Activated CD4-positive, alpha-beta memory T cell treated with anti-CD3 and anti-CD28 coated beads, Interleukin-2, amount 10 ng/mL, durations not matched to agents 7 days and 5 days (primary cell): ENCODE results near the gene SKIC2. TPM values are rescaled to one million over a fixed set of nuclear protein-coding genes. Genes with fewer than 3 reads are reported as not detected.

ENCODE experiments used
- CTCF ChIA-PET: fragments of 350-600 bp; sonication (Branson Sonifier 250); formaldehyde crosslinking; loops from one replicate; lab custom pipeline; 2021; ENCODE audit warnings: antibody characterized with exemption, inconsistent platforms; lab: Charles Lee
- POLR2A ChIA-PET: fragments of 350-600 bp; sonication (Branson Sonifier 250); formaldehyde crosslinking; loops from one replicate; lab custom pipeline; 2021; ENCODE audit warnings: antibody characterized with exemption; lab: Charles Lee
- DNase-seq: peaks from one replicate; pipeline ENCODE4 v3.0.0-alpha.2; 2020
- H3K27ac Mint-ChIP-seq: one replicate; pipeline ENCODE4 v1.8.0; 2021; ENCODE audit warnings: mild to moderate bottlenecking, mixed read lengths
- H3K27me3 Mint-ChIP-seq: one replicate; pipeline ENCODE4 v1.8.0; 2021; ENCODE audit warnings: mixed read lengths
- H3K36me3 Mint-ChIP-seq: one replicate; pipeline ENCODE4 v1.8.0; 2021; ENCODE audit warnings: low read depth, mixed read lengths
- H3K4me1 Mint-ChIP-seq: one replicate; pipeline ENCODE4 v1.8.0; 2021; ENCODE audit warnings: mixed read lengths
- H3K4me3 Mint-ChIP-seq: one replicate; pipeline ENCODE4 v1.8.0; 2021; ENCODE audit warnings: mild to moderate bottlenecking, mixed read lengths
- H3K9me3 Mint-ChIP-seq: one replicate; pipeline ENCODE4 v1.8.0; 2021; ENCODE audit warnings: mixed read lengths
- total RNA-seq, 2 experiments: library from RNA; stranded (reverse); gene quantifications; one replicate each; pipeline ENCODE4 v1.2.3, GENCODE V29; 2021

Gene SKIC2
- total RNA-seq, 2 experiments from 2014 or later = 69.4 to 74.2 TPM

DNA sequence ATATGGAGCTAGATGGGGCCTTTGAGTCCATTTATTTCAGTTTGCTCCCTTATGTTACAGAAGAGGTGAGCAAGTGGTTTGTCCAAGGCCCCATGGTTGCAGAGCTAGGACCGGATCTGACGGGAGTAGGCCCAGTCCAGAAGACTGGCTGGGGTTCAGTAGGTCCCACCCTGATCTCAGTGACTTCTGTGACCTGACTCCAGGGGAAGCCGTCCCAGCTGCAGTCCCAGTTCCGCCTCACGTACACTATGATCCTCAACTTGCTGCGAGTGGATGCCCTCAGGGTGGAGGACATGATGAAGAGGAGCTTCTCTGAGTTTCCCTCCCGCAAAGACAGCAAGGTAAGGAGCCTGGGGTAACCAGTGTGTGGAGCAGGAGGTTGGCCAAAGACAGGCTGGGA, 7.5 kb downstream of the SKIC2 start:
- H3K4me1 Mint-ChIP-seq = peaks cover 29% of the 10 kb centered on the region
- no peak for DNase-seq
- H3K4me3 Mint-ChIP-seq = no peak overlapping the region
- H3K9me3 Mint-ChIP-seq = no peaks in the 10 kb centered on the region
- H3K27ac Mint-ChIP-seq = no peak overlapping the region
- ChIA-PET POLR2A (no interaction called here), CTCF (no interaction called here)
- H3K36me3 Mint-ChIP-seq = peaks cover 74% of the 10 kb centered on the region
- no peaks in the 10 kb centered on the region for H3K27me3 Mint-ChIP-seq

DNA sequence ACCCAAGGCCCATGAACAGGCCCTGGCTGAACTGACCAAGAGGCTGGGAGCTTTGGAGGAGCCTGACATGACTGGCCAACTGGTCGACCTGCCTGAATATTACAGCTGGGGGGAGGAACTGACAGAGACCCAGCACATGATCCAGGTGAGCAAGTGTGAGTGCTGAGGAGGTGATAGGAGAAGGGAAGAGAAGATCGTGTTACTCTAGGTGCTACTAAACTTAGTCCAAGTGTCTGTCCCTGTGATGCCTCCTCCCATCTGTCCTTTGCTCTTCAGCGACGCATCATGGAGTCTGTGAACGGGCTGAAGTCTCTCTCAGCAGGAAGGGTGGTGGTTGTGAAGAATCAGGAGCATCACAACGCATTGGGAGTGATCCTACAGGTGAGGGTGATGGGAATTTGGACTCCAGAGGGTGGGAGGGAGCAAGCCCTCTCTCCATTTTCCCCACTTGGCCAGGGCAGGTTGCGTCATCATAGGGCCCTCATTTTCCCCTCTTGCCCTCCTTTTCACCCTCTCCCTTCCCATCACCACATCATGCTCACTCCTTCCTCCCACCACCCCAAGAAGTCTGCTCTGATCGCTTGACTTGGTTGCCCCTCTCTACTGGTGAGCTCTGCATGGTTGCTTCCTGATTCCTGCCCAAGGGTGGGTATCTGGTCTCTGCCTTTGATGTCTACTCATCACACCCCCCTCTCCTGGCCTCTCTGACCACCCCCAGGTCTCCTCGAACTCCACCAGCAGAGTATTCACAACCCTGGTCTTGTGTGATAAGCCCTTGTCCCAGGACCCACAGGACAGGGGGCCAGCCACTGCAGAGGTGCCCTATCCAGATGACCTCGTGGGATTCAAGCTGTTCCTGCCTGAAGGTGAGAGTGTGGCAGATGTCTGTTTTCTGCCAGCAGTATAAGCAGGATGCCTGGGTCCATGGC, 8.3 kb downstream of the SKIC2 start:
- H3K9me3 Mint-ChIP-seq = no peaks in the 10 kb centered on the region
- DNase-seq = no peak
- H3K36me3 Mint-ChIP-seq = peaks cover 69% of the 10 kb centered on the region
- no peaks in the 10 kb centered on the region for H3K27me3 Mint-ChIP-seq
- H3K4me3 Mint-ChIP-seq = no peak overlapping the region
- peaks cover 26% of the 10 kb centered on the region for H3K4me1 Mint-ChIP-seq
- ChIA-PET CTCF (no interaction called here), POLR2A (no interaction called here)
- H3K27ac Mint-ChIP-seq = no peak overlapping the region

DNA sequence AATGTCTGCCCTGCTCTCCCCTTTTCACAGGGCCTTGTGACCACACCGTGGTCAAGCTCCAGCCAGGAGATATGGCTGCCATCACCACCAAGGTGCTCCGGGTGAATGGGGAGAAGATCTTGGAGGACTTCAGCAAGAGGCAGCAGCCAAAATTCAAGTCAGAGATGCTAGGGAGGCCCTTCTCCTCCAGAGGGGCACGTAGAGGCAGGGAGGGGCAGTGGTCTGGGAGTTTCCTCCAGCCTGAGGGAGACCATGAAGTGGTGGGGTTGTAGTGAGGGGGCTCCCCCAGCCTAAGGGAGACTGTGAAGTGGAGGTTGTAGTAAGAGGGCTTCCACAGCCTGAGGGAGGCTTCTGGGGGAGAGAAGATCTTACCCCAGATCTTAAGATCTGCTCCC, 8.9 kb downstream of the SKIC2 start:
- peaks cover 32% of the 10 kb centered on the region for H3K4me1 Mint-ChIP-seq
- H3K27ac Mint-ChIP-seq = no peak overlapping the region
- DNase-seq = no peak
- ChIA-PET CTCF (no interaction called here), POLR2A (interaction anchor here (8.3 kb wide), 1 partner anchor 8 kb away, joined by 162 read pairs; the partner anchor contains the start of genes NELFE and SKIC2)
- no peak overlapping the region for H3K4me3 Mint-ChIP-seq
- no peaks in the 10 kb centered on the region for H3K9me3 Mint-ChIP-seq
- H3K36me3 Mint-ChIP-seq = peaks cover 63% of the 10 kb centered on the region
- H3K27me3 Mint-ChIP-seq = no peaks in the 10 kb centered on the region

DNA sequence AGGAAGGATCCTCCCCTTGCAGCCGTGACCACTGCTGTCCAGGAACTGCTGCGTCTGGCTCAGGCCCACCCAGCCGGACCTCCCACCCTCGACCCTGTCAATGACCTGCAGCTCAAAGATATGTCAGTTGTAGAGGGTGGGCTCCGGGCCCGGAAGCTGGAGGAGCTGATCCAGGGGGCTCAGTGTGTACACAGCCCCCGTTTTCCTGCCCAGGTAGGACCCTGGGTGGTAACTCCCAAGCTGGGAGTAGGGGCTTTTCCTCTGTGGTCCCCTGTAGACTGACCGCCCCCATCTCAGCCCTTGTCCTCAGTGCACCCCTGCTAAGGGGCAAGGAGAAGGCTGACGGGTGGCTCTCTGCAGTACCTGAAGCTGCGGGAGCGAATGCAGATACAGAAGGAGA, 9.4 kb downstream of the SKIC2 start:
- no peaks in the 10 kb centered on the region for H3K9me3 Mint-ChIP-seq
- no peak overlapping the region for H3K27ac Mint-ChIP-seq
- H3K4me1 Mint-ChIP-seq = peaks cover 36% of the 10 kb centered on the region
- ChIA-PET CTCF (no interaction called here), POLR2A (interaction anchor here (8.3 kb wide), 1 partner anchor 8 kb away, joined by 162 read pairs; the partner anchor contains the start of genes NELFE and SKIC2)
- H3K36me3 Mint-ChIP-seq = peaks cover 63% of the 10 kb centered on the region
- H3K4me3 Mint-ChIP-seq = no peak overlapping the region
- no peak for DNase-seq
- no peaks in the 10 kb centered on the region for H3K27me3 Mint-ChIP-seq

DNA sequence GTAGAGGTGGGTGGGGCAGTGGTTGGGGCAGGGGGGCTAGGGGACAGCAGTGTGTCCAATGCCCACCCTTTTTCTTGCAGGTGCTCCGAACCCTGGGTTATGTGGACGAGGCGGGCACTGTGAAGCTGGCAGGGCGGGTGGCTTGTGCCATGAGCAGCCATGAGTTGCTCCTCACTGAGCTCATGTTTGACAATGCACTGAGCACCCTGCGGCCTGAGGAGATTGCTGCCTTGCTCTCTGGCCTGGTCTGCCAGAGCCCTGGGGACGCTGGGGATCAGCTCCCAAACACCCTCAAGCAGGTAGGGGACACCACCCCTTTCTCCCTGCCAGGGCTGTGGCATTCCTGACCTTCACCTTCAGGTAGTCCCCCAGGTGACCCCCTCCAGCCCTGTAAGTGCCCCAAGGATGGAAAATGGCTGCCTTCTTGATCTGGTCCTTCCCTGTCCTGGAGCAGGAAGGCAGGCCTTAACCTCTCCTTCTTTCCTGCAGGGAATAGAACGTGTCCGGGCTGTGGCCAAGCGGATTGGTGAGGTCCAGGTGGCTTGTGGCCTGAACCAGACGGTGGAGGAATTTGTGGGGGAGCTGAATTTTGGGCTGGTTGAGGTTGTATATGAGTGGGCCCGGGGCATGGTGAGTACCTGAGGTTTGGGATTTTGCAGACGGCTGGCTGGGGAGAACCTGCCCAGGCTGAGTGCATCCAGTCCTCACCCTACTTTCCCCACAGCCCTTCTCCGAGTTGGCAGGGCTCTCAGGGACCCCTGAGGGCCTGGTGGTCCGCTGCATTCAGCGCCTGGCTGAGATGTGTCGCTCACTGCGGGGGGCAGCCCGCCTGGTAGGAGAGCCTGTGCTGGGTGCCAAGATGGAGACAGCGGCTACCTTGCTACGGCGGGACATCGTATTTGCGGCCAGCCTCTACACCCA, 10.1 kb downstream of the SKIC2 start:
- POLR2A ChIA-PET = interaction anchor here (8.3 kb wide), 1 partner anchor 9 kb away, joined by 162 read pairs; the partner anchor contains the start of genes NELFE and SKIC2
- peaks cover 58% of the 10 kb centered on the region for H3K36me3 Mint-ChIP-seq

DNA sequence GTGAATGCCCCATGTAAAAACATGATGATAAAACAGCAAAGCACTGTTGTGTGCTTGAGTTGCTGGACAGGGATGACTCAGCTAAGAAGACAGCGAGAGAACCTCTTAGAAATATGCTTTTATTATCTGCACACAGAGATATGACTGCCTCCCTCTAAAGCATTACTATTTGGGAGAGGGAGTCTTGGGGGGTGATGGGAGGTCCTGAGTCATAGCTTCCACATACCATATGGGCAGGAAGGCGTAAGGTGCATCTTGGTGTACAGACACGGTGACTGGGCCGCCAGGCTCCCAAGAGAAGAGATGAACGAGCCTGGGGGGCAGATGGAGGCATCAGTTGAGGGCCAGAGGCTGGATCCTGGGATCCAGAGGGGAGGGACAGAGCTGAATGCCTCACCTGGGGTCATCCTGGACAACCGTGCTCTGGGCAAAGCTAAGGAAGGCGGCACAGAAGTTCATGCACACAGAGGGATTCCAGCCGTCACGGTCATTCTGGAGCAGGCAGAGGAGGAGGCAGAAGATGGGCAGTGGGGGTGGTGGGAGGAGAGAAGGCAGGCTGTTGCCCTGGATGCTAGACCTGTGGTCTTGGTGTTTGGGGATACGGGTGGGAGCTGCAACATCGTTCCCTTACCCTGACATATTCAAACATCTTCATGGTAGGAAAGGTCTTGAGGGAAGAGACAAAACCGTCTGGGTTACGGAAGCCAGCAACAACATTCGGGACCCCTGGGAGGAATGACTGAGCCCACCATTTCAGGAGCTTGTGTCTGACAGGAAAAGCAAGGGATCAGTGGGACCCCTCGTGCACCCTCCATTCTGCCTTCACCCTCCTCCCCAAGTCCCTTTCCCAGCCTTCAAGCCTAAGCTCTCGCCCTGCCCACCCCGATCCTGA, 11.0 kb downstream of the SKIC2 start:
- no peaks in the 10 kb centered on the region for H3K9me3 Mint-ChIP-seq
- ChIA-PET CTCF (interaction anchor here (1.1 kb wide), 1 partner anchor 18 kb away, joined by 3 read pairs; no protein-coding TSS in a partner anchor), POLR2A (interaction anchor here (1.3 to 8.3 kb wide), 3 partner anchors 10 to 72 kb away, joined by 3 to 162 read pairs (median 22); partner anchors contain the start of genes EHMT2, NELFE and SKIC2)
- H3K36me3 Mint-ChIP-seq = peaks cover 51% of the 10 kb centered on the region
- H3K27me3 Mint-ChIP-seq = no peaks in the 10 kb centered on the region
- peaks cover 45% of the 10 kb centered on the region for H3K4me1 Mint-ChIP-seq
- peak overlapping the region; percentile 65 for H3K27ac Mint-ChIP-seq
- no peak for DNase-seq
- peak overlapping the region; percentile 44 for H3K4me3 Mint-ChIP-seq

More for the DNA sequence above, 10.1 kb downstream of the SKIC2 start:
- DNase-seq = no peak
- Mint-ChIP-seq H3K9me3 (no peaks in the 10 kb centered on the region), H3K4me1 (peaks cover 43% of the 10 kb centered on the region), H3K4me3 (no peak overlapping the region), H3K27ac (no peak overlapping the region), H3K27me3 (no peaks in the 10 kb centered on the region)
- CTCF ChIA-PET = interaction anchor here (1.1 kb wide), 1 partner anchor 17 kb away, joined by 3 read pairs; no protein-coding TSS in a partner anchor

DNA sequence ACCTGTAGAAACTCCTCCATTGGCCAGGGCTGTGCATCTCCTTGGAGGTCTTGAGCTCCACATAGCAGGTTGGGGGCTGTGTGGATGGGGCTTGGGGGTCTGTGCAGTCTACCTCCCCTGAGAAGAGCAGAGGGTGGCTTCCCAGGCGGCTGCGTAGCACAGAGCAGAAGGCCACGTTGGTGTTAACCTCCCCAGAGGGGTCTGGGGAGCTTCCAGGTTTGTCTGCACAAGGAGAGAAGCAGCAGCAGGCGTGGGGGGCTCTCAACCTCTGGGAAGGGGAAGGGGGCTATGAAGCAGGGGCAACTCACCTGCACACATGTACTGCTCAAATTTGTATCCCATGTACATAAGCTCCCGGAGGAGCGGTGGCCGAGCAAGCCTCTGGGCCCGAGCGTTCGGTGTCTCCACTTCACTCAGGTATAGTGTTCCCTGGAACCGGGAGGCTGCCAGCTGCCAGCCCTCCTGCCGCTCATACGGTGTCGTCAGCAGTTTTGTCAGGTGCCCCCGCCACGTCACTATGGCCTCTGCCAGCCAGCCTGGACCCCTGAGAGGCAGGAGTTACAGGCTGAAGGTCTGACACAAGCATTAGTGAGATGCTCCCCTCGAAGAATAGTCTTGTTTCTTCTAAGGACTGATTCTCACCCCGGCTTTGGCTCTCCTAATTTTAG, 11.8 kb downstream of the SKIC2 start:
- POLR2A ChIA-PET = interaction anchor here (1.2 to 8.3 kb wide), 8 partner anchors 11 to 235 kb away, joined by 3 to 162 read pairs (median 6); partner anchors contain the start of genes ATF6B, CLIC1, EHMT2 and NELFE
- DNase-seq = no peak
- peaks cover 46% of the 10 kb centered on the region for H3K36me3 Mint-ChIP-seq
- H3K27me3 Mint-ChIP-seq = no peaks in the 10 kb centered on the region
- CTCF ChIA-PET = interaction anchor here (1.2 to 3.0 kb wide), 4 partner anchors 10 to 107 kb away, joined by 3 to 13 read pairs (median 10); partner anchors contain the start of genes NELFE, NEU1 and SKIC2
- peak overlapping the region; percentile 97 for H3K4me3 Mint-ChIP-seq
- H3K4me1 Mint-ChIP-seq = peaks cover 45% of the 10 kb centered on the region
- H3K9me3 Mint-ChIP-seq = no peaks in the 10 kb centered on the region
- H3K27ac Mint-ChIP-seq = peak overlapping the region; percentile 99

DNA sequence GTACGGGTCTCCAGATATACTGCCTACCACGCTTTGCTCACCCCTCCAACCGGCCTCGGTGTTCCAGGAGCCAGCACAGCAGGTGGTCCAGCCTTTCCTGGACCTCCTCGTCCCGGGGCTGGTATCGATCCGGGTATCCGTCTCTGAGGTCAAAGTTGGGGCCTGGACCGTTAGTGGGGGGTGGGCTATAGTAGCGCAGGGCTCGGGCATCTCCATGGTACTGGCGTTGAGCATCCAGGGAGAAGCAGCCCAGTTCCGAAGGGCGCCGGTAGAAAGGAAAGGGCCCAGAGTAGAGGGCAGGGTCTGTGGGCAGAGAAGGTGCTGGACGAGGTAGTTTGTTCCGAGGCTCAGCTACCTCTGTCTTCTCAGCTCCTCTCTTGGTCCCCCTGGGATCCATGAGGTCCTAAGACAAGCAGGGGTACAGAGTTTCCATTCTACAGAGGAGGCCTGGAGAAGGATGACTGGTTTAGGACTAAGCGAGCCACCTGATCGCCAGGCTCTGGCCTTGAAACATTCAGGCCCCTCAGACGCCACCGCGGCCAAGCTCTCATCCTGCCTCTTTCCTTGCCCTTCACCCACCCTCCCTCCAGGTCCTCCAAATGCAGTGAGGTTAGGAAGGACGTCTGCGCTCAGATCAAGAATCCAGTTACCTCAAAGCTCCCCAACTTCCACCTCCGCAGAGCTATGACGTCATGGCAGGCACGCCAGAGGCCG, 12.5 kb downstream of the SKIC2 start:
- ChIA-PET CTCF (interaction anchor here (0.6 to 3.0 kb wide), 8 partner anchors 11 to 1238 kb away, joined by 3 to 13 read pairs (median 4); partner anchors contain the start of genes NELFE, NEU1 and SKIC2), POLR2A (interaction anchor here (0.7 to 8.3 kb wide), 23 partner anchors 12 to 1000 kb away, joined by 3 to 162 read pairs (median 4); partner anchors contain the start of genes ATF6B, CFB, CLIC1 and CSNK2B)
- DNase-seq = no peak
- H3K27me3 Mint-ChIP-seq = no peaks in the 10 kb centered on the region
- H3K36me3 Mint-ChIP-seq = peaks cover 39% of the 10 kb centered on the region
- H3K27ac Mint-ChIP-seq = peak overlapping the region; percentile 99
- H3K9me3 Mint-ChIP-seq = no peaks in the 10 kb centered on the region
- peaks cover 45% of the 10 kb centered on the region for H3K4me1 Mint-ChIP-seq
- H3K4me3 Mint-ChIP-seq = peak overlapping the region; percentile 97

DNA sequence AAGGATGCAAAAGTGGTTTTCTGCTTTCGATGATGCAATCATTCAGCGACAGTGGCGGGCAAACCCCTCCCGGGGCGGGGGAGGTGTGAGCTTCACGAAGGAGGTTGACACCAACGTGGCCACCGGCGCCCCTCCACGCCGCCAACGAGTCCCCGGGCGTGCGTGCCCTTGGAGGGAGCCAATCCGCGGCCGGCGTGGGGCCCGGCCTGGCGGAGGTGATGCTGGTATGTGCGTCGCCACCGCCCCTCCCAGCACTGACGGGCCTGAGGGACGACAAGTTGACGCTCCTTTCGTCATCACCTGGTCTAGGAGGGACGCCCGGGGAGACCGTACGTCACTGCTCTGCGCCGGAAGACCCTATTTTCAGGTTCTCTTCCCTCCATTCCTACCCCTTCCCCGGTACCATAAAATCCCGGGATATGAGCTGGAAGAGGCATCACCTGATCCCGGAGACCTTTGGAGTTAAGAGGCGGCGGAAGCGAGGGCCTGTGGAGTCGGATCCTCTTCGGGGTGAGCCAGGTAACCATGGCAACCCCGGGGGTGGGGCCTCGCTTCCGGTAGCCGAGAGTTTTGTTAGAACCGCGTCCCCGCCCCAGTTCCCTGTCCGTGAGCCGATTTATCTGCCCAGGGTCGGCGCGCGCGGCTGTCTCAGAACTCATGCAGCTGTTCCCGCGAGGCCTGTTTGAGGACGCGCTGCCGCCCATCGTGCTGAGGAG, 13.2 kb downstream of the SKIC2 start, which contains the start of gene DXO:
TSS of gene DXO (minus strand) at position 146 of the 716 bp plus-strand sequence. CDS start 463 bp downstream, outside the sequence.
- Mint-ChIP-seq H3K4me1 (peaks cover 45% of the 10 kb centered on the region), H3K36me3 (peaks cover 33% of the 10 kb centered on the region)
- CTCF ChIA-PET = interaction anchor here (0.6 to 3.0 kb wide), 8 partner anchors 12 to 1238 kb away, joined by 3 to 13 read pairs (median 4); partner anchors contain the start of genes NELFE, NEU1 and SKIC2

More for the DNA sequence above, 13.2 kb downstream of the SKIC2 start, which contains the start of gene DXO:
- POLR2A ChIA-PET = interaction anchor here (0.7 to 8.3 kb wide), 24 partner anchors 12 to 1000 kb away, joined by 3 to 162 read pairs (median 4); partner anchors contain the start of genes ATF6B, CFB, CLIC1 and CSNK2B
- no peaks in the 10 kb centered on the region for H3K9me3 Mint-ChIP-seq
- H3K4me3 Mint-ChIP-seq = peak within 1 kb of the TSS; percentile 97
- peak; percentile 98 for DNase-seq
- peak within 1 kb of the TSS; percentile 99 for H3K27ac Mint-ChIP-seq
- H3K27me3 Mint-ChIP-seq = no peaks in the 10 kb centered on the region
